GM19463 (cell line): ENCODE measurements around the gene STXBP6.
"Not testable (repeated sequence)": the region's sequence is repeated elsewhere in the genome, so short reads cannot be mapped to it uniquely, and the experiment has no call there.

Experiments used
- ATAC-seq: cut with Tn5 transposase; IDR thresholded peaks from one replicate; pipeline ENCODE4 v1.9.1; 2021; ENCODE audit warnings: mild to moderate bottlenecking, moderate library complexity; ENCODE audit not compliant: unreplicated experiment

The STXBP6 gene

GRCh38 chr14:24990773-24991172 is 59.2 kb downstream of the STXBP6 start:
- no peak for ATAC-seq

- no peak for ATAC-seq
These were observed 59.9 kb downstream of the STXBP6 start for GRCh38 chr14:24990050-24990449.

GRCh38 chr14:24988760-24989159 is 61.2 kb downstream of the STXBP6 start:
- no peak for ATAC-seq

GRCh38 chr14:24986206-24986893 is 63.6 kb downstream of the STXBP6 start:
- no peak for ATAC-seq

GRCh38 chr14:24984846-24985589 is 64.9 kb downstream of the STXBP6 start:
- no peak for ATAC-seq

GRCh38 chr14:24982472-24983155 is 67.3 kb downstream of the STXBP6 start:
- ATAC-seq, result no peak

- ATAC-seq, result peak; percentile 32
These were observed 70.2 kb downstream of the STXBP6 start for GRCh38 chr14:24979725-24980239.

- ATAC-seq, result peak; percentile 84
These were observed 70.9 kb downstream of the STXBP6 start for GRCh38 chr14:24978862-24979724.

GRCh38 chr14:24976602-24977001 is 73.3 kb downstream of the STXBP6 start:
- no peak for ATAC-seq

GRCh38 chr14:24975393-24975792 is 74.6 kb downstream of the STXBP6 start:
- ATAC-seq, result no peak

GRCh38 chr14:24974591-24975374 is 75.2 kb downstream of the STXBP6 start:
- no peak for ATAC-seq

GRCh38 chr14:24972844-24973243 is 77.1 kb downstream of the STXBP6 start:
- ATAC-seq, result no peak

GRCh38 chr14:24971255-24971654 is 78.7 kb downstream of the STXBP6 start:
- ATAC-seq, result no peak

GRCh38 chr14:24966579-24966964 is 83.4 kb downstream of the STXBP6 start:
- no peak for ATAC-seq

GRCh38 chr14:24965934-24966578 is 83.9 kb downstream of the STXBP6 start:
- ATAC-seq, result no peak

GRCh38 chr14:24965578-24965933 is 84.4 kb downstream of the STXBP6 start:
- no peak for ATAC-seq

- ATAC-seq, result no peak
These were observed 85.4 kb downstream of the STXBP6 start for GRCh38 chr14:24964591-24964990.

GRCh38 chr14:24964048-24964447 is 85.9 kb downstream of the STXBP6 start:
- ATAC-seq, result no peak

- ATAC-seq, result not testable (repeated sequence)
These were observed 87.8 kb downstream of the STXBP6 start for GRCh38 chr14:24962118-24962517.

- no peak for ATAC-seq
These were observed 89.1 kb downstream of the STXBP6 start for GRCh38 chr14:24960816-24961215.
